Endothelial cell of umbilical vein (primary cell): ENCODE results near the gene CHMP4B. TPM values are rescaled to one million over a fixed set of nuclear protein-coding genes. Genes with fewer than 3 reads are reported as not detected.

ENCODE experiments used
- BruUV-seq: library from RNA; stranded (reverse); fragments of 400-500 nt; replicated peaks from 2 replicates; lab custom pipeline; 2021; lab: Mats Ljungman, UMichigan
- CTCF ChIA-PET: fragments of 300-600, 350-600 bp; sonication (Branson Sonifier 250); formaldehyde crosslinking; loops from one replicate; lab custom pipeline; 2021; ENCODE audit warnings: antibody characterized with exemption, inconsistent platforms; lab: Charles Lee
- POLR2A ChIA-PET: fragments of 300-600, 350-600 bp; sonication (Branson Sonifier 250); formaldehyde crosslinking; loops from one replicate; lab custom pipeline; 2021; ENCODE audit warnings: antibody characterized with exemption, inconsistent platforms; lab: Charles Lee
- DNase-seq: peaks from one replicate; pipeline ENCODE4 v3.0.0-alpha.2; 2011; ENCODE audit warnings: low read depth, low spot score
- FAIRE-seq: peaks from 2 replicates; lab custom pipeline; 2011; peaks lifted over from hg19 to GRCh38; lab: Jason Lieb, UNC
- H2AFZ ChIP-seq: 2 replicates; pipeline ENCODE4 v1.6.0; 2012; ENCODE audit warnings: low read depth, low read length, control low read depth, inconsistent platforms
- H3K27ac ChIP-seq: 2 replicates; pipeline ENCODE4 v1.5.1; 2011; ENCODE audit warnings: low read depth, mild to moderate bottlenecking, control low read depth, low read length, moderate library complexity; ENCODE audit not compliant: insufficient read depth
- H3K27me3 ChIP-seq, 2 experiments: 2 replicates each; pipeline versions ENCODE4 v1.6.0 to v1.6.1; 2011; ENCODE audit warnings: low read length in 2 of 2, mixed read lengths in 1 of 2; ENCODE audit not compliant: control insufficient read depth in 2 of 2, insufficient read depth in 2 of 2
- H3K36me3 ChIP-seq, 2 experiments: 2 replicates in 1 of 2; 3 replicates in 1 of 2; pipeline ENCODE4 v1.5.1; 2011; ENCODE audit warnings: low read length in 2 of 2, mild to moderate bottlenecking in 1 of 2, moderate library complexity in 1 of 2; ENCODE audit not compliant: control insufficient read depth in 2 of 2, insufficient read depth in 2 of 2; ENCODE audit errors: extremely low read depth in 1 of 2
- H3K4me1 ChIP-seq: 3 replicates; pipeline ENCODE4 v1.5.1; 2011; ENCODE audit warnings: mild to moderate bottlenecking, low read length; ENCODE audit not compliant: control insufficient read depth, insufficient read depth; ENCODE audit errors: extremely low read depth
- H3K4me2 ChIP-seq: 2 replicates; pipeline ENCODE4 v1.6.1; 2011; ENCODE audit warnings: low read length, control low read depth, mixed read lengths; ENCODE audit not compliant: insufficient read depth
- H3K4me3 ChIP-seq, 3 experiments: fragments of 200-600 bp in 1 of 3; sonication (generic), shearing (Covaris generic) in 1 of 3; replicated peaks in 1 of 3; 2 replicates each; pipeline ENCODE4 v1.5.1; 2011 to 2016; ENCODE audit warnings: control low read depth in 3 of 3, low read length in 3 of 3, mild to moderate bottlenecking in 2 of 3, inconsistent platforms in 1 of 3, low read depth in 1 of 3, moderate library complexity in 1 of 3; ENCODE audit not compliant: insufficient read depth in 1 of 3
- H3K79me2 ChIP-seq: 2 replicates; pipeline ENCODE4 v1.6.0; 2012; ENCODE audit warnings: low read length, inconsistent platforms; ENCODE audit not compliant: control insufficient read depth, insufficient read depth
- H3K9ac ChIP-seq: replicated peaks from 2 replicates; pipeline ENCODE3; 2011; ENCODE audit warnings: low read length, control low read depth; ENCODE audit not compliant: insufficient read depth; ENCODE audit errors: extremely low read depth
- H3K9me1 ChIP-seq: replicated peaks from 3 replicates; pipeline ENCODE4 v1.6.0; 2011; ENCODE audit warnings: mild to moderate bottlenecking, low read length; ENCODE audit not compliant: control insufficient read depth, insufficient read depth; ENCODE audit errors: extremely low read depth
- H3K9me3 ChIP-seq: replicated peaks from 2 replicates; pipeline ENCODE4 v1.5.1; 2012; ENCODE audit warnings: low read length, inconsistent platforms; ENCODE audit not compliant: control insufficient read depth, insufficient read depth
- H4K20me1 ChIP-seq: replicated peaks from 2 replicates; pipeline ENCODE3; 2011; ENCODE audit warnings: mild to moderate bottlenecking, low read length; ENCODE audit not compliant: control insufficient read depth, insufficient read depth; ENCODE audit errors: extremely low read depth
- CTCF ChIP-seq, 2 donors: IDR thresholded peaks; 1 replicate in 1 of 2; 2 replicates in 1 of 2; pipeline ENCODE4 v1.5.1; 2011; ENCODE audit warnings: low read length in 2 of 2, mild to moderate bottlenecking in 2 of 2, moderate library complexity in 2 of 2, control low read depth in 1 of 2, inconsistent platforms in 1 of 2, low read depth in 1 of 2; ENCODE audit not compliant: insufficient read depth in 1 of 2; ENCODE audit errors: extremely low read depth in 1 of 2
- dilution Hi-C: fragments of 300-500 bp; cut with MboI; formaldehyde crosslinking; loops from one replicate; pipeline ENCODE4 v1.15.0; 2019; ENCODE audit warnings: low sequenced_read_pairs; ENCODE audit not compliant: extremely low pct_ligation_motif_present
- intact Hi-C: fragments of 100-400 bp; cut with micrococcal nuclease; formaldehyde crosslinking; loops from one replicate; pipeline ENCODE4 v1.10.0; 2022
- polyA plus RNA-seq, 4 experiments: library from polyadenylated mRNA; depleted of rRNA in 3 of 4; stranded (reverse) in 3 of 4; unstranded in 1 of 4; fragments of >200 nt; gene quantifications; 2 replicates each; pipeline versions ENCODE4 v1.2.1 to v1.2.3, GENCODE V29; 2011 to 2012; ENCODE audit warnings: missing spikeins in 1 of 4
- total RNA-seq: library from RNA; stranded (reverse); gene quantifications from 2 replicates; pipeline ENCODE4 v1.2.3, GENCODE V29; 2021

The CHMP4B gene
- total and polyA plus RNA-seq, 2 donors (not counting 3 experiments of a cell fraction or from before 2014, with no cell fraction given) = 64.7 to 112 TPM

- Histone ChIP-seq H3K79me2 (no peaks in the 10 kb centered on the region), H3K4me2 (no peak overlapping the region)
- FAIRE-seq = no peak
These were observed 89.5 kb downstream of the CHMP4B start for GRCh38 chr20:33900521-33901131.

More at GRCh38 chr20:33900521-33901131, 89.5 kb downstream of the CHMP4B start:
- Histone ChIP-seq H3K27me3 (peaks cover 15 to 18% of the 10 kb centered on the region in 2 experiments), H3K4me3 (no peak overlapping the region), H3K4me1 (no peaks in the 10 kb centered on the region), H3K9me3 (no peaks in the 10 kb centered on the region), H4K20me1 (no peaks in the 10 kb centered on the region), H3K9me1 (no peaks in the 10 kb centered on the region), H3K9ac (no peak overlapping the region), H3K36me3 (no peaks in the 10 kb centered on the region), H3K27ac (no peak overlapping the region), H2AFZ (no peak overlapping the region)
- no peak for DNase-seq
- dilution Hi-C loops = no loop called here
- BruUV-seq = no TSS peak
- ChIA-PET CTCF (interaction anchor here (1.5 kb wide), 1 partner anchor 14 kb away, joined by 4 read pairs; no protein-coding TSS in a partner anchor), POLR2A (interaction anchor here (1.0 kb wide), 1 partner anchor 10 kb away, joined by 3 read pairs; no protein-coding TSS in a partner anchor)
- TF ChIP-seq CTCF (IDR thresholded peaks at IDR 0.05; ENCODE audit: extremely low read depth in 1 of 2, insufficient read depth in 1 of 2, low read depth in 1 of 2, low read length in 2 of 2) = no peak
- intact Hi-C loops = no loop called here
